ENCODE data around the gene UCP3.

DNA sequence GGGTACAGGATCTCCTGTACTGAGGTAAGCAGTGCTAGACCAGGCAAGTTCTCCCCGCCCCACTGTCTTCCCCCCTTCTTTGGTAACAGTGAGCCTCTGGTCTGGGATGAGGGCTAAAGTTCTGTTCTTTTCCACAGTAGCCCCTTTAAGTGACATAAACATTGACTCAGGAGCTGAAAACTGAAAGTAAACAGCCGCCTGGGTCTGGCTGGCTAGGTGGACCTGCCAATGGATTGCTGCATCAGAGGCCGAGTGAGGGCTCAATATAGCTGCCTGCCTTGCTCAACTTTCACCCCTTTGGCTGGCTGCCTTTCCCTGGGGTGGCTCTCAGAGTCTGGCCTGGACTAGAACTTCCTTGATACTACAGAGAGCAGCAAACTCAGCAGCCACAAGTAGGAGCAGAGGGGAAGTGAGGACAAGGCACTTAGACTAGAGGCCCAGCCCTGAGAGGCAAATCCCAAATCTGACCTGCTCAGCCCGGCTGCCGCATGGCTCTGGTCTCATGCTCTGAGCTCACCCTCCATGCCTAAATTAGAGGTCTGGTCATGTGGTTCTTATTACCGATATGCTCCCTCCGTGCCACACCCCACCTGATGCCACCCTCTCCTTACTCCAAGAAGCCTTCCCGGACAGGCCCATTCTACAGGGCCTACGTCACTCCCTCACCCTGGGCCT, 9.6 kb upstream of the UCP3 start:
- TF ChIP-seq, protein P1, sequence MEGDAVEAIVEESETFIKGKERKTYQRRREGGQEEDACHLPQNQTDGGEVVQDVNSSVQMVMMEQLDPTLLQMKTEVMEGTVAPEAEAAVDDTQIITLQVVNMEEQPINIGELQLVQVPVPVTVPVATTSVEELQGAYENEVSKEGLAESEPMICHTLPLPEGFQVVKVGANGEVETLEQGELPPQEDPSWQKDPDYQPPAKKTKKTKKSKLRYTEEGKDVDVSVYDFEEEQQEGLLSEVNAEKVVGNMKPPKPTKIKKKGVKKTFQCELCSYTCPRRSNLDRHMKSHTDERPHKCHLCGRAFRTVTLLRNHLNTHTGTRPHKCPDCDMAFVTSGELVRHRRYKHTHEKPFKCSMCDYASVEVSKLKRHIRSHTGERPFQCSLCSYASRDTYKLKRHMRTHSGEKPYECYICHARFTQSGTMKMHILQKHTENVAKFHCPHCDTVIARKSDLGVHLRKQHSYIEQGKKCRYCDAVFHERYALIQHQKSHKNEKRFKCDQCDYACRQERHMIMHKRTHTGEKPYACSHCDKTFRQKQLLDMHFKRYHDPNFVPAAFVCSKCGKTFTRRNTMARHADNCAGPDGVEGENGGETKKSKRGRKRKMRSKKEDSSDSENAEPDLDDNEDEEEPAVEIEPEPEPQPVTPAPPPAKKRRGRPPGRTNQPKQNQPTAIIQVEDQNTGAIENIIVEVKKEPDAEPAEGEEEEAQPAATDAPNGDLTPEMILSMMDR (IDR thresholded peaks at IDR 0.05; ENCODE audit: insufficient read depth, low read length, poor library complexity, severe bottlenecking) = no peak
- no peak for TF ChIP-seq EZH2phosphoT487 (conservative IDR thresholded peaks at IDR 0.05; ENCODE audit: low read length)

Measured in SU-DHL-6 (cell line).